SJCRH30 (cell line): ENCODE data around the gene SNCB. TPM values are rescaled to one million over a fixed set of nuclear protein-coding genes. Genes with fewer than 3 reads are reported as not detected.

Experiments used
- DNase-seq, 2 experiments: peaks; one replicate each; pipeline ENCODE4 v3.0.0-alpha.2; 2015 to 2020
- H3K27ac ChIP-seq: fragments of 250-450 bp; sonication (Bioruptor Pico); 2 replicates; pipeline ENCODE4 v1.5.1; 2020; ENCODE audit warnings: mild to moderate bottlenecking, moderate library complexity
- H3K27me3 ChIP-seq: fragments of 250-450 bp; sonication (Bioruptor Pico); 2 replicates; pipeline ENCODE4 v1.5.1; 2020; ENCODE audit warnings: mild to moderate bottlenecking, moderate library complexity
- H3K36me3 ChIP-seq: fragments of 250-450 bp; sonication (Bioruptor Pico); 2 replicates; pipeline ENCODE4 v1.5.1; 2020; ENCODE audit warnings: mild to moderate bottlenecking, moderate library complexity
- H3K4me1 ChIP-seq: fragments of 250-450 bp; sonication (Bioruptor Pico); 2 replicates; pipeline ENCODE4 v1.5.1; 2020; ENCODE audit warnings: mild to moderate bottlenecking, moderate library complexity
- H3K4me3 ChIP-seq: fragments of 250-450 bp; sonication (Bioruptor Pico); 2 replicates; pipeline ENCODE4 v1.5.1; 2020; ENCODE audit warnings: mild to moderate bottlenecking, moderate library complexity
- H3K9me3 ChIP-seq: fragments of 250-450 bp; sonication (Bioruptor Pico); replicated peaks from 2 replicates; pipeline ENCODE4 v1.5.1; 2020; ENCODE audit warnings: mild to moderate bottlenecking, moderate library complexity
- total RNA-seq: library from RNA; depleted of rRNA; stranded (reverse); fragments of >200 nt; shearing (Covaris generic); gene quantifications from 2 replicates; pipeline ENCODE4 v1.2.3, GENCODE V29; 2014

SNCB gene
- total RNA-seq, 1 experiment from 2014 or later = not detected

- H3K36me3 ChIP-seq = no peaks in the 10 kb centered on the region
- H3K4me1 ChIP-seq = no peaks in the 10 kb centered on the region; the same call in 1 of the 2 replicates
- H3K27me3 ChIP-seq = peaks cover 13% of the 10 kb centered on the region
- no peaks in the 10 kb centered on the region for H3K9me3 ChIP-seq
- H3K4me3 ChIP-seq = no peak overlapping the region
- H3K27ac ChIP-seq = no peak overlapping the region
- DNase-seq = no peak
These were observed 12.5 kb upstream of the SNCB start for GRCh38 chr5:176642675-176643490.

GRCh38 chr5:176640616-176641015 lies 10.3 kb upstream of the SNCB start:
- H3K4me3 ChIP-seq = no peak overlapping the region
- H3K27ac ChIP-seq = no peak overlapping the region
- H3K36me3 ChIP-seq = no peaks in the 10 kb centered on the region
- no peak for DNase-seq
- H3K4me1 ChIP-seq = no peaks in the 10 kb centered on the region
- no peaks in the 10 kb centered on the region for H3K9me3 ChIP-seq
- peaks cover 13% of the 10 kb centered on the region for H3K27me3 ChIP-seq

- Histone ChIP-seq H3K36me3 (no peaks in the 10 kb centered on the region), H3K27me3 (peaks cover 13% of the 10 kb centered on the region), H3K27ac (no peak overlapping the region), H3K4me3 (no peak overlapping the region), H3K9me3 (no peaks in the 10 kb centered on the region), H3K4me1 (no peaks in the 10 kb centered on the region)
- DNase-seq = no peak
These were observed 9.6 kb upstream of the SNCB start for GRCh38 chr5:176639981-176640380.

- Histone ChIP-seq H3K36me3 (no peaks in the 10 kb centered on the region), H3K27ac (no peak overlapping the region), H3K4me3 (no peak overlapping the region), H3K4me1 (no peaks in the 10 kb centered on the region), H3K9me3 (no peaks in the 10 kb centered on the region), H3K27me3 (peaks cover 13% of the 10 kb centered on the region)
- DNase-seq = no peak
These were observed 8.9 kb upstream of the SNCB start for GRCh38 chr5:176639208-176639607.

GRCh38 chr5:176638437-176638836 lies 8.1 kb upstream of the SNCB start:
- no peaks in the 10 kb centered on the region for H3K36me3 ChIP-seq
- H3K4me1 ChIP-seq = no peaks in the 10 kb centered on the region
- H3K27ac ChIP-seq = no peak overlapping the region
- H3K9me3 ChIP-seq = no peaks in the 10 kb centered on the region
- peaks cover 11% of the 10 kb centered on the region for H3K27me3 ChIP-seq
- no peak for DNase-seq
- no peak overlapping the region for H3K4me3 ChIP-seq

- no peaks in the 10 kb centered on the region for H3K36me3 ChIP-seq
- no peaks in the 10 kb centered on the region for H3K9me3 ChIP-seq
- H3K27ac ChIP-seq = no peak overlapping the region
- peaks cover 9% of the 10 kb centered on the region; the same call in 1 of the 2 replicates for H3K27me3 ChIP-seq
- no peak overlapping the region for H3K4me3 ChIP-seq
- no peak for DNase-seq
- H3K4me1 ChIP-seq = no peaks in the 10 kb centered on the region
These were observed 7.2 kb upstream of the SNCB start for GRCh38 chr5:176637556-176637955.

GRCh38 chr5:176636426-176636825 lies 6.1 kb upstream of the SNCB start:
- Histone ChIP-seq H3K27me3 (peaks cover 17% of the 10 kb centered on the region), H3K9me3 (no peaks in the 10 kb centered on the region), H3K4me1 (no peaks in the 10 kb centered on the region), H3K36me3 (no peaks in the 10 kb centered on the region), H3K27ac (no peak overlapping the region), H3K4me3 (no peak overlapping the region)
- DNase-seq = no peak

GRCh38 chr5:176633598-176633997 lies 3.3 kb upstream of the SNCB start:
- Histone ChIP-seq H3K9me3 (no peaks in the 10 kb centered on the region), H3K36me3 (no peaks in the 10 kb centered on the region), H3K4me3 (no peak overlapping the region), H3K4me1 (no peaks in the 10 kb centered on the region), H3K27me3 (peaks cover 9% of the 10 kb centered on the region), H3K27ac (no peak overlapping the region)
- DNase-seq = no peak

GRCh38 chr5:176632745-176633144 lies 2.4 kb upstream of the SNCB start:
- peaks cover 12% of the 10 kb centered on the region for H3K27me3 ChIP-seq
- no peaks in the 10 kb centered on the region for H3K36me3 ChIP-seq
- no peak for DNase-seq
- no peak overlapping the region for H3K27ac ChIP-seq
- no peaks in the 10 kb centered on the region for H3K4me1 ChIP-seq
- H3K4me3 ChIP-seq = no peak overlapping the region
- no peaks in the 10 kb centered on the region for H3K9me3 ChIP-seq

- H3K4me3 ChIP-seq = no peak overlapping the region
- H3K27me3 ChIP-seq = peaks cover 23% of the 10 kb centered on the region
- H3K9me3 ChIP-seq = no peaks in the 10 kb centered on the region
- H3K36me3 ChIP-seq = no peaks in the 10 kb centered on the region
- no peak overlapping the region for H3K27ac ChIP-seq
- H3K4me1 ChIP-seq = no peaks in the 10 kb centered on the region
- no peak for DNase-seq
These were observed 1.3 kb upstream of the SNCB start for GRCh38 chr5:176631383-176632200.

GRCh38 chr5:176630681-176631222 lies 418 bp upstream of the SNCB start:
- Histone ChIP-seq H3K4me3 (no peak overlapping the region), H3K4me1 (no peaks in the 10 kb centered on the region), H3K27me3 (peaks cover 31% of the 10 kb centered on the region), H3K27ac (no peak overlapping the region), H3K36me3 (no peaks in the 10 kb centered on the region), H3K9me3 (no peaks in the 10 kb centered on the region)
- no peak for DNase-seq

GRCh38 chr5:176629317-176629852 lies 949 bp downstream of the SNCB start:
- Histone ChIP-seq H3K36me3 (no peaks in the 10 kb centered on the region), H3K27me3 (peaks cover 42% of the 10 kb centered on the region), H3K4me3 (no peak overlapping the region), H3K9me3 (no peaks in the 10 kb centered on the region), H3K4me1 (no peaks in the 10 kb centered on the region), H3K27ac (no peak overlapping the region)
- DNase-seq = no peak

- H3K9me3 ChIP-seq = no peaks in the 10 kb centered on the region
- no peaks in the 10 kb centered on the region for H3K36me3 ChIP-seq
- DNase-seq = no peak
- peaks cover 42% of the 10 kb centered on the region for H3K27me3 ChIP-seq
- H3K4me3 ChIP-seq = no peak overlapping the region
- no peaks in the 10 kb centered on the region for H3K4me1 ChIP-seq
- no peak overlapping the region for H3K27ac ChIP-seq
These were observed 1.7 kb downstream of the SNCB start for GRCh38 chr5:176628406-176629228.

- Histone ChIP-seq H3K27ac (no peak overlapping the region), H3K27me3 (peaks cover 42% of the 10 kb centered on the region), H3K36me3 (no peaks in the 10 kb centered on the region), H3K4me3 (no peak overlapping the region), H3K9me3 (no peaks in the 10 kb centered on the region), H3K4me1 (no peaks in the 10 kb centered on the region)
- DNase-seq = no peak
These were observed 2.8 kb downstream of the SNCB start for GRCh38 chr5:176627582-176627981.
